SK-N-MC (cell line): ENCODE measurements around the gene CMSS1.

Experiments used
- EZH2 ChIP-seq: fragments of 200-600 bp; sonication (generic); IDR thresholded peaks from one replicate; pipeline ENCODE4 v1.6.1; 2017; ENCODE audit warnings: antibody characterized with exemption
- FOXP2 ChIP-seq: optimal IDR thresholded peaks from 2 replicates; pipeline ENCODE3; 2011; ENCODE audit warnings: mild to moderate bottlenecking, moderate library complexity; ENCODE audit not compliant: insufficient read depth; ENCODE audit errors: extremely low read length, control extremely low read depth
- POLR2AphosphoS5 ChIP-seq: IDR thresholded peaks from 2 replicates; pipeline ENCODE4 v1.6.1; 2012; ENCODE audit warnings: mild to moderate bottlenecking, low read depth, low read length, borderline replicate concordance

- TF ChIP-seq EZH2 (no peak), POLR2AphosphoS5 (no peak), FOXP2 (no peak)
Observed at GRCh38 chr3:99855900-99856299, 38.2 kb downstream of the CMSS1 start.
